ENCODE data around the gene PNPLA1. TPM values are rescaled to one million over a fixed set of nuclear protein-coding genes. Genes with fewer than 3 reads are reported as not detected.

PNPLA1 gene
- total and polyA plus RNA-seq, 10 of the 15 experiments (the other 5 are each of a cell fraction or from before 2014, with no cell fraction given): 0.04 TPM; not detected in 9

Other genes with a start within 250 kb of the PNPLA1 start
Only the 7 nearest of the 8 such genes appear.
- 47.4 and 53.0 TPM in 2 replicates for gene MAPK14, start 242.3 kb upstream of the PNPLA1 start, total RNA-seq (2014; rRNA removed)
- 43.6 and 44.4 TPM in 2 replicates for gene MAPK14, start 242.3 kb upstream of the PNPLA1 start, total RNA-seq (2014; rRNA removed; fragmentation: Illumina TruSeq; extraction: Trizol)
- gene MAPK14, start 242.3 kb upstream of the PNPLA1 start, total RNA-seq (2021): 45.6 and 49.1 TPM in 2 replicates
- gene MAPK14, start 242.3 kb upstream of the PNPLA1 start, polyA plus RNA-seq (2011; rRNA removed): 59.5 and 67.9 TPM in 2 replicates
- 42.4 and 52.5 TPM in 2 replicates for gene MAPK14, start 242.3 kb upstream of the PNPLA1 start, polyA plus RNA-seq (2014; fragmentation: Illumina TruSeq; extraction: Trizol)
- 10 to 100 TPM; 12.5 to 13.7 TPM for gene MAPK14, start 242.3 kb upstream of the PNPLA1 start, polyA plus RNA-seq (2014; fragmentation: Nextera tagmentation; extraction: Ambion mirVana)
- gene MAPK14, start 242.3 kb upstream of the PNPLA1 start, polyA plus RNA-seq (2014; rRNA removed): 33.0 and 39.5 TPM in 2 replicates
- 10 to 100 TPM; 37.3 to 44.2 TPM for gene MAPK14, start 242.3 kb upstream of the PNPLA1 start, polyA plus RNA-seq (2016; fragmentation: Nextera tagmentation; extraction: Ambion mirVana)
- 38.9 and 40.2 TPM in 2 replicates for gene MAPK13, start 139.5 kb upstream of the PNPLA1 start, total RNA-seq (2014; rRNA removed)
- 18.4 and 19.5 TPM in 2 replicates for gene MAPK13, start 139.5 kb upstream of the PNPLA1 start, total RNA-seq (2014; rRNA removed; fragmentation: Illumina TruSeq; extraction: Trizol)
- 48.0 and 52.5 TPM in 2 replicates for gene MAPK13, start 139.5 kb upstream of the PNPLA1 start, total RNA-seq (2021)
- gene MAPK13, start 139.5 kb upstream of the PNPLA1 start, polyA plus RNA-seq (2011; rRNA removed): 7.5 and 8.5 TPM in 2 replicates
- gene MAPK13, start 139.5 kb upstream of the PNPLA1 start, polyA plus RNA-seq (2014; fragmentation: Illumina TruSeq; extraction: Trizol): 17.2 and 34.9 TPM in 2 replicates
- gene MAPK13, start 139.5 kb upstream of the PNPLA1 start, polyA plus RNA-seq (2014; fragmentation: Nextera tagmentation; extraction: Ambion mirVana): 1 to 10 TPM; 1.8 to 3.2 TPM
- gene MAPK13, start 139.5 kb upstream of the PNPLA1 start, polyA plus RNA-seq (2014; rRNA removed): 46.3 and 48.8 TPM in 2 replicates
- 10 to 100 TPM; 46.6 TPM for gene MAPK13, start 139.5 kb upstream of the PNPLA1 start, polyA plus RNA-seq (2016; fragmentation: Nextera tagmentation; extraction: Ambion mirVana)
- 6.4 and 6.7 TPM in 2 replicates for gene BRPF3, start 73.3 kb upstream of the PNPLA1 start, total RNA-seq (2014; rRNA removed)
- gene BRPF3, start 73.3 kb upstream of the PNPLA1 start, total RNA-seq (2014; rRNA removed; fragmentation: Illumina TruSeq; extraction: Trizol): 6.3 and 7.2 TPM in 2 replicates
- 12.8 and 14.3 TPM in 2 replicates for gene BRPF3, start 73.3 kb upstream of the PNPLA1 start, total RNA-seq (2021)
- gene BRPF3, start 73.3 kb upstream of the PNPLA1 start, polyA plus RNA-seq (2011; rRNA removed): 5.1 and 6.7 TPM in 2 replicates
- 11.0 and 16.1 TPM in 2 replicates for gene BRPF3, start 73.3 kb upstream of the PNPLA1 start, polyA plus RNA-seq (2014; fragmentation: Illumina TruSeq; extraction: Trizol)
- 1 to 10 TPM; 2.3 to 2.8 TPM for gene BRPF3, start 73.3 kb upstream of the PNPLA1 start, polyA plus RNA-seq (2014; fragmentation: Nextera tagmentation; extraction: Ambion mirVana)
- gene BRPF3, start 73.3 kb upstream of the PNPLA1 start, polyA plus RNA-seq (2014; rRNA removed): 10.5 and 14.8 TPM in 2 replicates
- 1 to 10 TPM; 3.9 to 6.0 TPM for gene BRPF3, start 73.3 kb upstream of the PNPLA1 start, polyA plus RNA-seq (2016; fragmentation: Nextera tagmentation; extraction: Ambion mirVana)
- 0.05 and 0.06 TPM in 2 replicates for gene BNIP5, start 66.8 kb downstream of the PNPLA1 start, total RNA-seq (2014; rRNA removed)
- gene BNIP5, start 66.8 kb downstream of the PNPLA1 start, total RNA-seq (2014; rRNA removed; fragmentation: Illumina TruSeq; extraction: Trizol): 0.04 and 0.09 TPM in 2 replicates
- gene BNIP5, start 66.8 kb downstream of the PNPLA1 start, total RNA-seq (2021): 0.08 and 0.13 TPM in 2 replicates
- gene BNIP5, start 66.8 kb downstream of the PNPLA1 start, polyA plus RNA-seq (2011; rRNA removed): 0.36 and 0.68 TPM in 2 replicates
- 0.09 and 0.16 TPM in 2 replicates for gene BNIP5, start 66.8 kb downstream of the PNPLA1 start, polyA plus RNA-seq (2014; fragmentation: Illumina TruSeq; extraction: Trizol)
- under 1 TPM in 1 of 2 experiments, not detected in 1; 0.02 TPM for gene BNIP5, start 66.8 kb downstream of the PNPLA1 start, polyA plus RNA-seq (2014; fragmentation: Nextera tagmentation; extraction: Ambion mirVana)
- 0.03 and 0.04 TPM in 2 replicates for gene BNIP5, start 66.8 kb downstream of the PNPLA1 start, polyA plus RNA-seq (2014; rRNA removed)
- gene BNIP5, start 66.8 kb downstream of the PNPLA1 start, polyA plus RNA-seq (2016; fragmentation: Nextera tagmentation; extraction: Ambion mirVana): under 1 TPM in 1 of 2 experiments, not detected in 1; 0.04 TPM
- gene ETV7, start 117.6 kb downstream of the PNPLA1 start, total RNA-seq (2014; rRNA removed): 1.8 and 2.6 TPM in 2 replicates
- gene ETV7, start 117.6 kb downstream of the PNPLA1 start, total RNA-seq (2014; rRNA removed; fragmentation: Illumina TruSeq; extraction: Trizol): 1.1 and 1.3 TPM in 2 replicates
- gene ETV7, start 117.6 kb downstream of the PNPLA1 start, total RNA-seq (2021): 1.6 and 1.9 TPM in 2 replicates
- 0.04 TPM in 1 of 2 replicates, not detected in the other for gene ETV7, start 117.6 kb downstream of the PNPLA1 start, polyA plus RNA-seq (2011; rRNA removed)
- gene ETV7, start 117.6 kb downstream of the PNPLA1 start, polyA plus RNA-seq (2014; fragmentation: Illumina TruSeq; extraction: Trizol): 1.3 TPM in 2 replicates
- under 1 TPM; 0.23 to 0.27 TPM for gene ETV7, start 117.6 kb downstream of the PNPLA1 start, polyA plus RNA-seq (2014; fragmentation: Nextera tagmentation; extraction: Ambion mirVana)
- 1.8 and 2.1 TPM in 2 replicates for gene ETV7, start 117.6 kb downstream of the PNPLA1 start, polyA plus RNA-seq (2014; rRNA removed)
- 1 to 10 TPM; 1.2 to 1.5 TPM for gene ETV7, start 117.6 kb downstream of the PNPLA1 start, polyA plus RNA-seq (2016; fragmentation: Nextera tagmentation; extraction: Ambion mirVana)
- gene PXT1, start 172.8 kb downstream of the PNPLA1 start, total RNA-seq (2014; rRNA removed): 0.27 and 0.45 TPM in 2 replicates
- gene PXT1, start 172.8 kb downstream of the PNPLA1 start, total RNA-seq (2014; rRNA removed; fragmentation: Illumina TruSeq; extraction: Trizol): 0.23 and 0.27 TPM in 2 replicates
- 0.21 and 0.38 TPM in 2 replicates for gene PXT1, start 172.8 kb downstream of the PNPLA1 start, total RNA-seq (2021)
- gene PXT1, start 172.8 kb downstream of the PNPLA1 start, polyA plus RNA-seq (2011; rRNA removed): 0.24 and 0.31 TPM in 2 replicates
- 1.3 and 2.1 TPM in 2 replicates for gene PXT1, start 172.8 kb downstream of the PNPLA1 start, polyA plus RNA-seq (2014; fragmentation: Illumina TruSeq; extraction: Trizol)
- gene PXT1, start 172.8 kb downstream of the PNPLA1 start, polyA plus RNA-seq (2014; fragmentation: Nextera tagmentation; extraction: Ambion mirVana): under 1 TPM; 0.52 to 0.60 TPM
- gene PXT1, start 172.8 kb downstream of the PNPLA1 start, polyA plus RNA-seq (2014; rRNA removed): 0.39 and 0.49 TPM in 2 replicates
- 1 to 10 TPM; 2.5 to 2.9 TPM for gene PXT1, start 172.8 kb downstream of the PNPLA1 start, polyA plus RNA-seq (2016; fragmentation: Nextera tagmentation; extraction: Ambion mirVana)
- gene KCTD20, start 172.9 kb downstream of the PNPLA1 start, total RNA-seq (2014; rRNA removed): 66.0 and 83.5 TPM in 2 replicates
- 73.5 and 77.0 TPM in 2 replicates for gene KCTD20, start 172.9 kb downstream of the PNPLA1 start, total RNA-seq (2014; rRNA removed; fragmentation: Illumina TruSeq; extraction: Trizol)
- gene KCTD20, start 172.9 kb downstream of the PNPLA1 start, total RNA-seq (2021): 51.6 and 52.7 TPM in 2 replicates
- 68.6 and 82.3 TPM in 2 replicates for gene KCTD20, start 172.9 kb downstream of the PNPLA1 start, polyA plus RNA-seq (2011; rRNA removed)
- gene KCTD20, start 172.9 kb downstream of the PNPLA1 start, polyA plus RNA-seq (2014; fragmentation: Illumina TruSeq; extraction: Trizol): 61.7 and 70.5 TPM in 2 replicates
- 10 to 100 TPM; 18.1 to 20.1 TPM for gene KCTD20, start 172.9 kb downstream of the PNPLA1 start, polyA plus RNA-seq (2014; fragmentation: Nextera tagmentation; extraction: Ambion mirVana)
- gene KCTD20, start 172.9 kb downstream of the PNPLA1 start, polyA plus RNA-seq (2014; rRNA removed): 40.4 and 48.2 TPM in 2 replicates
- gene KCTD20, start 172.9 kb downstream of the PNPLA1 start, polyA plus RNA-seq (2016; fragmentation: Nextera tagmentation; extraction: Ambion mirVana): 10 to 100 TPM; 44.3 to 49.5 TPM